Endodermal cell (in vitro differentiated cells): ENCODE data around the gene UMOD. TPM values are rescaled to one million over a fixed set of nuclear protein-coding genes. Genes with fewer than 3 reads are reported as not detected.
A peak's percentile ranks its signal among the peaks of the same experiment; 100 is the strongest.

Source experiments
- DNase-seq: peaks from one replicate; pipeline ENCODE4 v3.0.0-alpha.2; 2017
- H3K27ac ChIP-seq: 2 replicates; pipeline ENCODE4 v1.5.1; 2013; ENCODE audit warnings: mild to moderate bottlenecking, low read depth, low read length, moderate library complexity
- H3K27me3 ChIP-seq: 2 replicates; pipeline ENCODE4 v1.6.1; 2013; ENCODE audit warnings: mild to moderate bottlenecking, low read length, moderate library complexity; ENCODE audit not compliant: insufficient read depth, control insufficient read depth, poor library complexity, severe bottlenecking
- H3K36me3 ChIP-seq: 2 replicates; pipeline ENCODE4 v1.7.0; 2013; ENCODE audit warnings: mild to moderate bottlenecking, low read length, moderate library complexity; ENCODE audit not compliant: control insufficient read depth, insufficient read depth
- H3K4me1 ChIP-seq: one replicate; pipeline ENCODE4 v1.7.0; 2013; ENCODE audit warnings: low read length; ENCODE audit not compliant: control insufficient read depth, insufficient read depth
- H3K4me3 ChIP-seq: 2 replicates; pipeline ENCODE4 v1.5.1; 2013; ENCODE audit warnings: mild to moderate bottlenecking, low read length, moderate library complexity
- H3K9ac ChIP-seq: 2 replicates; pipeline ENCODE4 v1.6.1; 2013; ENCODE audit warnings: mild to moderate bottlenecking, low read length, moderate library complexity; ENCODE audit not compliant: poor library complexity, severe bottlenecking; ENCODE audit errors: extremely low read depth
- H3K9me3 ChIP-seq: 2 replicates; pipeline ENCODE4 v1.6.1; 2013; ENCODE audit warnings: mild to moderate bottlenecking, low read length, moderate library complexity; ENCODE audit not compliant: control insufficient read depth
- H3K27ac Mint-ChIP-seq: 2 replicates; pipeline ENCODE4 v1.8.0; 2020; ENCODE audit warnings: mixed read lengths
- H3K27me3 Mint-ChIP-seq: 2 replicates; pipeline ENCODE4 v1.8.0; 2021; ENCODE audit warnings: mild to moderate bottlenecking, mixed read lengths; ENCODE audit not compliant: insufficient read depth
- H3K36me3 Mint-ChIP-seq: 2 replicates; pipeline ENCODE4 v1.8.0; 2020; ENCODE audit warnings: low read depth, mixed read lengths
- H3K4me1 Mint-ChIP-seq: 2 replicates; pipeline ENCODE4 v1.8.0; 2020; ENCODE audit warnings: mixed read lengths
- H3K4me3 Mint-ChIP-seq: 2 replicates; pipeline ENCODE4 v1.8.0; 2020; ENCODE audit warnings: mild to moderate bottlenecking, moderate library complexity, mixed read lengths
- H3K9me3 Mint-ChIP-seq: 2 replicates; pipeline ENCODE4 v1.8.0; 2020; ENCODE audit warnings: mild to moderate bottlenecking, mixed read lengths
- CTCF ChIP-seq: fragments of 200-600 bp; sonication (generic); conservative IDR thresholded peaks from 2 replicates; pipeline ENCODE4 v1.5.0; 2021; ENCODE audit warnings: antibody characterized with exemption, mild to moderate bottlenecking
- WGBS, 2 experiments: methylation state at CpG; one replicate each; pipeline versions ENCODE4 v1.1.5 to v1.1.7; 2013; ENCODE audit warnings: missing lambda C conversion rate in 2 of 2, mixed read lengths in 1 of 2; ENCODE audit not compliant: insufficient coverage in 1 of 2, insufficient read length in 1 of 2; 5-methylcytosine and 5-hydroxymethylcytosine counted together
- total RNA-seq, 2 donors: library from RNA; stranded (reverse); fragmentation: NEBNext Ultra II Directional in 1 of 2; extraction: Animal tissue kit (Norgen Biotek cat#: 25700) in 1 of 2; gene quantifications; 2 replicates in 1 of 2; 3 replicates in 1 of 2; pipeline ENCODE4 v1.2.1, GENCODE V29; 2021

Gene UMOD
- total RNA-seq, 2 donors from 2014 or later, result not detected

- Mint-ChIP-seq H3K4me3 (peak overlapping the region; percentile 55), H3K36me3 (no peaks in the 10 kb centered on the region), H3K4me1 (peaks cover 5% of the 10 kb centered on the region), H3K27ac (peak overlapping the region; percentile 77), H3K9me3 (no peaks in the 10 kb centered on the region), H3K27me3 (peaks cover 7% of the 10 kb centered on the region)
- 57 to 63% methylated on average over 19 to 30 of the region's 30 CpGs for WGBS, 2 experiments
- peak; percentile 92 for TF ChIP-seq CTCF
- Histone ChIP-seq H3K27ac (no peak overlapping the region), H3K27me3 (no peaks in the 10 kb centered on the region), H3K9ac (no peak overlapping the region), H3K4me3 (peak overlapping the region; percentile 57), H3K9me3 (no peaks in the 10 kb centered on the region), H3K4me1 (no peaks in the 10 kb centered on the region), H3K36me3 (no peaks in the 10 kb centered on the region)
- DNase-seq, result peak; percentile 92
Measured at GRCh38 chr16:20385844-20386832, 33.6 kb upstream of the UMOD start.

DNA sequence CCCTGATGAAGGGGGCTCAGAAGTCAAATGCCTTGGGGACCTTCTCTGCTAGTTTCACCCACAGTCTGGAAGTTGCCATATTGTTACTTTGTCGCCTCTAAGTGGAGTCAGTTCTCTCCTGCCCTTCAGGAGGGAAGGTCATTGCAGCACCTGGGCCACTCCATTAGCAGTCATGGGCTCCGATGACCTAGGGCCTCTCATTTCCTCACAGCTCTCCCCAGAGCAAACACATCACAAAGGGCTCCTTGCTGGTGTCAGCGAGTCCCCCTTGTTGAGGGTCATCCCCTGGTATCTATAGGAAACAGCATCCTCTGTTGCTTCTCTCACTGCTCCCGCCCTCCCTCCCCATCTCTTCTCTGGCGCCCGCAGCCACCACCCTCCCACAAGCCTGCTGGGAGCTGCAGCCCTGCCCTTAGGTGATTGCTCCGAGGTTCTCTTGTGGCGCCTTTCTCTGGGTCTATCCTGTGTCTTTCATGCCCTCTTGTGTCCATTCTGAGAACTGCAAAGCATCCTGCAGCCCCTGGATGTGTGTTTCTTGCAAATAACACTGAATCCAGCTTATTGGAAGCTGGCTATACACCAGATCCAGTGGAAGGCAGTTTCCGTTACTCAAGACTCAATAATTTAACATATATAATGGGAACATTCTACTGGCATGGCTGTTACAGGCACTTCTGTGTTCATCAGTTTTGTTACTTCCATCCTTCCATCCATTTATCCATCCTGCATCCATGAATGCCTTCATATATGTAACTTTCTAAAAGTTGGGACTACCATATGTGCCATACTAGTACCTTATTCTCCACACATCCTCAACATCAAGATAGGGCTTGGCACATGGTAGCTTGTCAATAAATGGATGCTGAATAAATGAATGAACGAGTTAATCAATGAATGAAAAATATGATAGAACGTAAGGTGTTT lies 30.9 kb upstream of the UMOD start:
- Histone ChIP-seq H3K27ac (no peak overlapping the region), H3K36me3 (no peaks in the 10 kb centered on the region), H3K4me1 (no peaks in the 10 kb centered on the region), H3K9me3 (no peaks in the 10 kb centered on the region), H3K4me3 (no peak overlapping the region), H3K27me3 (no peaks in the 10 kb centered on the region), H3K9ac (no peak overlapping the region)
- Mint-ChIP-seq H3K9me3 (no peaks in the 10 kb centered on the region), H3K27ac (no peak overlapping the region), H3K27me3 (peaks cover 10% of the 10 kb centered on the region), H3K4me3 (no peak overlapping the region), H3K4me1 (peaks cover 5% of the 10 kb centered on the region), H3K36me3 (no peaks in the 10 kb centered on the region)
- peak; percentile 94 for DNase-seq
- peak; percentile 86 for TF ChIP-seq CTCF
- WGBS, 2 experiments, result 34 to 35% methylated on average over 7 to 11 of the region's 11 CpGs

- 82 to 93% methylated on average over 5 to 7 of the region's 7 CpGs for WGBS, 2 experiments
- H3K27me3 ChIP-seq, result no peaks in the 10 kb centered on the region
- no peaks in the 10 kb centered on the region for H3K9me3 ChIP-seq
- Mint-ChIP-seq H3K9me3 (no peaks in the 10 kb centered on the region), H3K27ac (no peak overlapping the region), H3K36me3 (no peaks in the 10 kb centered on the region), H3K4me1 (peaks cover 5% of the 10 kb centered on the region), H3K4me3 (no peak overlapping the region), H3K27me3 (peaks cover 13% of the 10 kb centered on the region)
- no peak overlapping the region for H3K9ac ChIP-seq
- H3K4me1 ChIP-seq, result no peaks in the 10 kb centered on the region
- no peak for TF ChIP-seq CTCF
- no peak overlapping the region for H3K27ac ChIP-seq
- no peak overlapping the region for H3K4me3 ChIP-seq
- H3K36me3 ChIP-seq, result no peaks in the 10 kb centered on the region
- DNase-seq, result no peak
Measured at GRCh38 chr16:20382202-20382948, 29.9 kb upstream of the UMOD start.
